Uterus (tissue), 2 donors: Measurements from ENCODE around the gene DNAJB8.

Source experiments
- CTCF ChIP-seq, 4 experiments: fragments of 200-600 bp in 2 of 4; fragments of 450-650 bp in 2 of 4; sonication (generic) in 2 of 4; IDR thresholded peaks; one replicate each; pipeline ENCODE4 v1.5.1; 2016 to 2019; ENCODE audit warnings: antibody characterized with exemption in 4 of 4, mild to moderate bottlenecking in 2 of 4, moderate library complexity in 1 of 4
- POLR2A ChIP-seq, 2 donors: fragments of 450-650 bp; IDR thresholded peaks; one replicate each; pipeline ENCODE4 v1.6.1; 2016; ENCODE audit warnings: antibody characterized with exemption in 2 of 2, mild to moderate bottlenecking in 1 of 2, moderate library complexity in 1 of 2

GRCh38 chr3:128449111-128449638 lies 17.5 kb downstream of the DNAJB8 start:
- TF ChIP-seq CTCF (IDR thresholded peaks at IDR 0.05), result no peak
- no peak for TF ChIP-seq POLR2A (IDR thresholded peaks at IDR 0.05)
